NCI-H2171 treated with DMSO at 0.1 percent for 48 hours (cell line): Measurements from ENCODE around the gene DBF4B.
"Not testable (repeated sequence)": the region's sequence is repeated elsewhere in the genome, so short reads cannot be mapped to it uniquely, and the experiment has no call there.

ENCODE experiments used
- DNase-seq: peaks from one replicate; lab custom pipeline; 2025; lab: John Stamatoyannopoulos, UW

The DBF4B gene, protein sequence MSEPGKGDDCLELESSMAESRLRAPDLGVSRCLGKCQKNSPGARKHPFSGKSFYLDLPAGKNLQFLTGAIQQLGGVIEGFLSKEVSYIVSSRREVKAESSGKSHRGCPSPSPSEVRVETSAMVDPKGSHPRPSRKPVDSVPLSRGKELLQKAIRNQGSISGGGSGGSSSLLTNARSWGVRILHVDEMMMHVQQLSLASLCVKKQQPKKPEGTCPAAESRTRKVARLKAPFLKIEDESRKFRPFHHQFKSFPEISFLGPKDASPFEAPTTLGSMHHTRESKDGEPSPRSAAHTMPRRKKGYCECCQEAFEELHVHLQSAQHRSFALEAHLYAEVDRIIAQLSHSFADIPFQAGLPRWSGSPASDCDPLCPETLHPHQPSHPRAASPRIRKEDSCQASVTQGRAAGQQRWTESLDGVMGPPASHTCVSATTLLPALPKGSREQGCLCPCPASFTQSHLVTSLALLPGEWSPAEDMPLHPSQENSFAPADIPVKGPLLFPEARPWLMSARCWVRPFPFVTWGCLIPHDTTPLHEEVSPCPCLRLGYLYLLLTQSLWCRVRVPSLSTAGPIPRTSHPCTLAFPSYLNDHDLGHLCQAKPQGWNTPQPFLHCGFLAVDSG

DNA sequence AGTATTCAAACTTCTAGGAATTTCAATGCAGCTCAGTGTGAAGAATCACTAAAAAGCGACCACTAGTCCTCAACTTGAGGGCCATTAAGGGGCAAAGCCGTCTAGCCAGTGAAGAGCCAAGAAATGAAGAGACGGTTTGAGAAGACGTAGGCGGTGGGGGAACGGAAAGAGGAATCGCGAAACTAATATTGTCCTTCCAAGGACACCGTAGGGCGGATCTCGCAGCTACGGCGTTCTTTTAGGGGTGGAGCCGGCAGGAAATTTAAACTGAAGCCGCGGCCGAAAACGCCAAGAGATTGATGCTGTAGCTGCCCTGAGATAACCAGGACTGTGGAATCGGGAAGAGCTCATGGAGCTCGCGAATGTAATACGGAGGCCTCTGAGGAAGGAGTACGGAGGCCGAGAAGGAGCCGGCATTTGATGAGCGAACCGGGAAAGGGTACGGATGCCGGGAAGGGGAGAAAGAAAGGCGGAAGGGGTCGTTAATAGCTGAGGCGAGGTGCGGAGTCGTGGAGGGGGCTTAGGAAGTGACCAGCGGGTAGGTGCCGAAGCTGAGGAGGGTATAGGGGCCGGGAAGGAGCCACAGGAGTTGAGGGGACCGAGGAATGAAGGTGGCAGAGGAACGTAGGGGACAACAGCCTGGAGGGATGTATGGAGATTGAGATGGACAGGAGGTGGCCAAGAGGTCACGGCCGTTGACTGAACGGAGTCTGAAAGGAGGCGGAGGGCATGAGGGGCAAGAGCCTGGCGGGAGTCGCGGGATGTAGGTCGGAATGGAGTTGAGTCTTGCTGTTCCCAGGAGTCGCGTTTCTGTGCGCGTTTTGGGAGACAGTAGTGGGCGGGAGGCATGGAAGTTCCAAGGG, at the start of gene DBF4B:
TSS of gene DBF4B (plus strand) at position 265 of the 863 bp plus-strand sequence. CDS start at position 421, 156 bp downstream.
- DNase-seq: peak; percentile 92

DNA sequence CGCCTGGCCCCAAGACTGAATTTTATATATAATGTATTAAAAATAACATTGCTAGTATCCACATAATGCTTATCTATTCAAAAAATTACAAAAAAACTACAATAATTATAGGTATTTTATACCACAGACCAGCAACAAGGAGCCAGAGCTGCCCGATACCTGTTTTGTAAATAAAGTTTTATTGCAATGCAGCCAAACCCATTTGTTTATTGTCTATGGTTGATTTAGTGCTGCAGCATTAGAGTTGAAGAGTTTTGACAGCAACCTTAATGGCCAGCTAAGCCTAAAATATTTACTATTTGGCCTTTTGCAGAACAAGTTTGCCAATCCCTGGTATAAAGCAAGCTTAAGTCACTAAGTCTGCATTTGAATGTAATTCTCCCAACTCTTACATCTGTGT, 46.6 kb upstream of the DBF4B start:
- DNase-seq: no peak

DNA sequence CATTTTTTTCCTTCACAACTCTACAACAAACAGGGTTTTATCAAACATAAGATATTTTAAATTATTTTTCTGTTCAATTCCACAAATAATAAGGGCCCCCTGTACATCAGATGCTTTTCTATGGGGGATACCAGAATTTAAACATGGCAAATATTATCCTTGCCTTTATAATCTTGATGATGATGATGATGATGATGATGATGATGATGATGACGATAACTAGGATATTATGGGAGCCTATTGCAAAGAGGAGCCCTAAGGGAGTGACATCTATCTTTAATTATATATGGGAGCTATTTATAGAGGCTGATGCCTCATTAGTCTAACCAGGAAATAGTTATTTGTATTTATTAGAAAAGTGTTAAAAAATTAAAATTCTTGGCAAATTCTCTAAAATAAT, 45.4 kb upstream of the DBF4B start:
- no peak for DNase-seq

DNA sequence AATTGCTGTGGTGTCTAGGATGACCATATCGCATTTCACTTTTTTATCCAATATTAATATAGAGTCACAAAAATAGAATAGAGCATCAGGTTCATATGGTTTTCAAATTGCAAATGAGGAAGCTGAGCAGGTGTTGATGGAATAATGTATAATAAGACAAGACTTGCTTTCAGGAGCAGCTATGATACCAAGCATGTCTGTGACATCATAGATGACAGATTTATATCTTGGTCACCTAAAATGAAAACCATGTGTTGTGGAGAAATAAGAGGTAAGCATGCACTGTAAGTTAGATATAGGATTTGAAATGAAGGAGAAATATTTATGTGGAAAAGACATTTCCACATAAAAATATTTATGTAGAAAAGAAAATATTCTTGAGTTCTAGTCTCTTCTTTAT, 43.6 kb upstream of the DBF4B start:
- DNase-seq: no peak

DNA sequence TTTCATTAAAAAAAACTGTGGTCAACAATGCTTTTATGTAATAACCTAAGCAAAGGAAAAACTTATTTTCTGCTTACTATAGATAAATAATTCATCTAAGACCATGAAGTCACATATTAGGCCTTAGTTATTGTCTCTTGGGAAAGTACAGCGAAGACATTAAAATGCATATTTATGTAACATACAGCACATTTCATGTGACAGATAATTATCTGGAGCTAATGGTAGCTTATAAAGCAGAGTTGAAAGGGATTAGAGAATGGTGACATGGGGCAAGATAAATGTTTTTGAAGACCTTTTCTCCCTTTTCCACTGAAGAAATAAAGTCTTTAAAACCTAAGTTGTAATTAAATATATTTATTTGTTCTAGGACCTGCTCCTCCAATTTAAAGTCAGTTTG, 42.5 kb upstream of the DBF4B start:
- no peak for DNase-seq

DNA sequence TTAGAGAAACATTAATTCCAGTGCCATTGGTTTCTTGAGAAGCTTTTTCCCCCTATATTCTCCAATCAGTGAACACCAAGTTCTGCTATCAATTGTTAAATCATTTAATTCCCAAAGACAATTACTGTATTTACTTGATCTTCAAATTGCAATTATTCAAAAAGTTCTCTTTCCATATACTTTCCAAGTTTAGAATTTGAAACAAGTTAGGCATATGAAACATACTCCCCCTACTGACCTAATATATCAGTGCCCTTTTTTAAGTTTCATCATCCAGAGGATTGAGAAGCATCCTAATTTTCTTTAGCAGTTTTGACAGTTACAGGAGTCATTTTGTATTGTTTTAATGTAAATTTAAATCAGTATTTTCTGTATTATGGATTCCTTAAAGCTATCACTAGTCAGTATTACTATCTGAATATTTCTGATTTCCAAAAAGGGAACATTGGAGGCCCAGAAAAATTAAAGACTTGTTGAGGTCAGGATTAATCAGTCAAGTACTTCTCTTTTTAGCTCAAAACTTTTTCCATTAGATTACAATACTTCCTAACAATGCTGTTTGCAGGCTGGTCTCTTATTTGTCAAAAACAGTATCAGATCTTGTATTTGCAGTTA, 35.9 kb upstream of the DBF4B start:
- peak; percentile 24 for DNase-seq

DNA sequence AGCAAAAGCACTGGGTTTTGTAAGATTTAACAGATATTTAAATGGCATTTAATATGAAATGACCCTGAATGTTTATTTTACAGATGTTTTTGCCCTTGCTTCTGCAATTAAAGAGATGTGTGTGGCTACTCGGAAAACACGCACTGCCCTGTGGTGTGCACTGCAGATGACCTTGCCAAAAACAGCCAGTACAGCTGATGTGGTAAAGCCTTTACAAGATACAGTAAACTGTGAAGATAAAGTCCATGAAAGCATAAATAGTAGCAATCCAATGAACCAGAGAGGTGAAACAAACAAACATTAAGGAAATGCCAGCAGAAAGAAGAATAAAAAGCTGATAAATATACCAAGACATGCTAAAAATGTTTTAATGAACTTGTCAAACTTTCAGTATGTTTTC, 34.6 kb upstream of the DBF4B start:
- no peak for DNase-seq

DNA sequence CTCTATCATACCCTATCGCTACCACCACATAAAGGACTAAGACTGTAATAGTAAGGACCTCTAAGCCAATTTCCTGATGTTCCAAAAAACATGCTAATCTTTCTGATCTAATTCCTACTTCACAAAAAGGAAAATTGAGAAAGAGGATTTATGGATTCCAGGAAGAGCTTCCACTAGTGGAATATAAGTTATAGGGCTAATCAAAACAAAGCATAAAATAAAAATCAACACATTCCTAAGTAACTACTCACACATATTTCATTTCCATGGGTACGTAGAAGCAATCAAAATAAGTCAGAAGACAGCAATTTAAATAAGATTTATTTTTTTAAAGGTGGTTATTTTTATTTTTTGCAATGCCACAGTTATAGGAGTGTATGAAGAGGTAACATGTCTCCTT, 31.3 kb upstream of the DBF4B start:
- no peak for DNase-seq

DNA sequence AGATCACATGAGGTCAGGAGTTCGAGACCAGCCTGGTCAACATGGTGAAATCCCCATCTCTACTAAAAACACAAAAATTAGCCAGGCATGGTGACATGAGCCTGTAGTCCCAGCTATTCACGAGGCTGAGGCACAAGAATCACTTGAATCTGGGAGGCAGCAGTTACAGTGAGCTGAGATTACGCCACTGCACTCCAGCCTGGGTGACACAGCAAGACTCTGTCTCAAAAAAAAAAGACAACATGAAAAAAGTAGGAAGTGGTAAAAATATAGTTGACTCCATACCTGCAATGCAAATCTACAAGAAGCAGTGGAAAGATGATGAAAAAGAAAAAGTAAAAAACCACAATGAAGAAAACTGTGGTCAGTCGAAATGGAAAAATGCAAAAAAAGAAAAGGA, 25.2 kb upstream of the DBF4B start:
- DNase-seq: not testable (repeated sequence)

DNA sequence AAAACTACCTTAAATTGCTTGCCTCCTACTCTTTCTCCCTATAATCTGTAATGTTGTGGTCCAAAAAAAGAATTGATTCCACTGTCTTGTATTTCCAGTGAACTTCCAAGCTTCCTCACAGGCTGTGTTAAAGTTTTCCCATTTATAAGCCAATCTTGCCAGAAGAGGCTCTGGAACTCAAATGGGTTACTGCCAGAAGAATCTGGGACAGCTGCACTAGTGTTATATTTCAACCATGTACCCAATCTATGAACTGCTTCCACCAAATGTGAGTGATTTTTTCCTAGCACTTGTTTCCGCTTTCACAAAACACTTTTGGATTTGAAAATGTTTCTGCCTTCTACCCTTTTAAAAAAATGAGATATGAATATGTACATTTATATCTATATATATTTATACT, 20.7 kb upstream of the DBF4B start:
- no peak for DNase-seq

DNA sequence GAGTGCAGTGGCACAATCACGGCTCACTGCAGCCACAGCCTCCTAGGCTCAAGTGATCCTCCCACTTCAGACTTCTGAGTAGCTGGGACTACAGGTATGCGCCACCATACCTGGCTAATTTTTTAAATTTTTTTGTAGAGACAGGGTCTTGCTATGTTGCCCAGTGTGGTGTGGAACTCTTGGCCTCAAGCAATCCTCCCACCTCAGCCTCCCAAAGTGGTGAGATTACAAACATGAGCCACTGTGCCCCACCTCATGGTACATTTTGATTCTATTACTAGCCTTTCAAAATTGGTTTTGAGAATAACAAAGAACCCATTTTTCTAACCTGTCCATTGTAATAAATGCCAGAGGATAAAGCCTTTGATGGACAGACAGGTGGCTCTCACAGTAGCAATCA, 20.3 kb upstream of the DBF4B start:
- DNase-seq: no peak

DNA sequence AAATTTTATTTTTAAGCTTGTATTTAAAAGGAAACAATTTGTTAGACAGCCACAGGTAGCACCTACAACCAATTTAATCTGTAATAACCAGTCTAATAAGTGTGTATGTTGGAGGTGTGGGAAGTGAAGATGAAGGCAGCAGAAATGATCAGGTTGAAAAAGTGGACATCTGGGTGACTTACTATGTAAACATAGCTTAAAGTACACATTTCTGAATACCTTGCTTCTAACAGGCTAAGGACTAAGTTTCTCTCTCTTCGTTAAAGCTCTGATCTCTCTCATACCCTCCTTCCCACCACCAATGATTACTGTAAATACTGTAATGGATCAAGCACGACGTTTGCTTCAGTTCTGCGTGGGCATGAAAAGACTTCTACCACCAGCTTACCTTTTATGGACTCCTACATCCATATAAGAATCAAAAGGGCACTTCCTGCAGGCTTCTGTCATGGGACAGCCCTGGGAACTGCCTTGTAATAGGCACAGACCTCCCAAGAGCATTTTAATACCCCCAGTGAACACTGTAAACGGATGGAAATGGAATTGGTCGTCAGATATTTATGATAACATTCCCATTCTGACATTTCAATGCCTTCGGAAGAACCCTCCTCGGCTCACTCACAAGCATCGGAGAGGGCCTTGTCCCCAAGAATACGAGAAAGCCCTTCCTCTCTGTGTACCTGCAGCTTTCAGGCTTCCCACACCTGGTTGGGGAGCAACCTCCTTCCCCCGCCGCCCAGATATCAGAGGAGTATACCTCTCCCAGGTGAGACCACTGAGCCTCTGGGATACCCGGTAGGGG, 19.6 kb upstream of the DBF4B start:
- DNase-seq: no peak

DNA sequence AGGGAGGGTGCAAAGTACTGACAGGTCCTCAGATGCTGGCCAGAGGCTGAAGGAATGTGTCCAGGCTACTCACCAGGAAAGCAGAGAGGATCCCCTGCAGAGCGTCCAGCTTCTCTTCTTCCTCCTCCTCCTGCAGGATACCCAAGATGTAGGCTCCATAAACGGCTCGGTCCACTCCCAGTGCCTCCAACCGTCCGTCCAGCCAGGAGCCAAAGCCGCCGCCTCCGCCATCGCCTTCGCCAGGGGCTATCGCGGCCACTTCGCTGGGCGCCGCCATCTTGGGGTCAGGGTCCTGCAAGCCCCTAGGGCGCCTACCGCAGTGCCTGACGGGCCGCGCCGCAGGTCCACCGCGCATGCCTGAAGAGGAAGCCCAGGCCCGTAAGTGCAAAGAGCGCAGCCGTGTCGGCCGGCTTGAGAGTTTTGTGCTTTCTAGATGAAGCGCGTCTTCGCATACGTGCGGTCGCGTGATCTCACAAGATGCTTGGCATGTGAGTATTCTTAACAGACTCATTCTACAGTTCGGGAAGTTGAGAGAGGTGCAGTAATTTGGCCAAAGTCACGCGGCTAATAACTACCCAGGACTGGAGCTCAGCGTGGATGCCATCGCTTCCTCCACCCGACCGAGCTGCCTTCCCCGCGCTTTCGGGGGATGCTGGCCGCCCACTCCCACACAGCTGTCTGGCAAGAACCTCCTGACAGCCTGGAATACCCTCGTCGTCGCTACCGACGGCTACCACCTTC, 18.8 kb upstream of the DBF4B start, which contains the start of gene CCDC43:
TSS of gene CCDC43 (minus strand) at position 300 of the 741 bp plus-strand sequence. CDS start at position 277, 23 bp downstream.
- DNase-seq: peak; percentile 89

DNA sequence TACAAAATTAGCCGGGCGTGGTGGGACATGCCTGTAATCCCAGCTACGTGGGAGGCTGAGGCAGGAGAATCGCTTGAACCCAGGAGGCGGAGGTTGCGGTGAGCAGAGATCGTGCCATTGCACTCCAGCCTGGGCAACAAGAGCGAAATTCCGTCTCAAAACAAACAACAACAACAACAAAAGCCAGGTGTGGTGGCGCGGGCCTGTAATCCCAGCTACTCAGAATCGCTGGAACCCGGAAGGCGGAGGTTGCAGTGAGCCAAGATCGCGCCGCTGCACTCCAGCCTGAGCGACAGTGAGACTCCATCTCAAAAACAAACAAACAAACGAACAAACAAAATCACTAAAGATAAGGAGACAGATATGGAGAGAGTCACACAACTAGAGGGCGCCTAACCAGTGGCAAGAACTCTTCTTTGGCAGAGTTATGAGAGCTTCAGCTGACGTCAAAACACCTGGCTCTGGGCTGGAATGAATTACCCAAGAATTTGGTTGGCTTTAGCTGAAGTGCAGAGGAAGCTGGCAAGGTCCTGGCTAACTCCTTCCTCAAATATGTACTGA, 17.6 kb upstream of the DBF4B start:
- peak; percentile 11 for DNase-seq

DNA sequence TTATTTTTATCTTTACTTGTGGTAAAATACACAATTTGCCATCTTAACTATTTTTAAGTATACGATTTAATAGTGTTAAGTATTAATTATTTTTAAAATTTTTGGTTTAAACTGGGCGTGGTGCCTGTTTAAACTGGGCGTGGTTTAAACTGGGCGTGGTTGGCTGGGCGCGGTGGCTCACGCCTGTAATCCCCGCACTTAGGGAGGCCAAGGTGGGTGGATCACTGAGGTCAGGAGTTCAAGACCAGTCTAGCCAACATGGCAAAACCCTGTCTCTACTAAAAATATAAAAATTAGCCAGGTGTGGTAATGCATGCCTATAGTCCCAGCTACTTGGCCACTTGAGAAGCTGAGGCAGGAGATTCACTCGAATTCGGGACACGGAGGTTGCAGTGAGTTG, 14.9 kb upstream of the DBF4B start:
- DNase-seq: no peak

DNA sequence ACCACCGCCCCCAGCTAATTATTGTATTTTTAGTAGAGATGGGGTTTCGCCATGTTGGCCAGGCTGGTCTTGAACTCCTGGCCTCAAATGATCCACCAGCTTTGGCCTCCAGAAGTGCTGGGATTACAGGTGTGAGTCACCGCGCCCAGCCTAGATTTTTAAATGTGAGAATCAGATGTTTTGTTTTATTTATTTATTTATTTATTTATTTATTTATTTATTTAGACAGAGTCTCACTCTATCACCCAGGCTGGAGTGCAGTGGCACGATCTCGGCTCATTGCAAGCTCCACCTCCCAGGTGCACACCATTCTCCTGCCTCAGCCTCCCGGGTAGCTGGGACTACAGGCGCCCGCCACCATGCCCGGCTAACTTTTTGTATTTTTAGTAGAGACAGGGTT, 8.2 kb upstream of the DBF4B start:
- not testable (repeated sequence) for DNase-seq

DNA sequence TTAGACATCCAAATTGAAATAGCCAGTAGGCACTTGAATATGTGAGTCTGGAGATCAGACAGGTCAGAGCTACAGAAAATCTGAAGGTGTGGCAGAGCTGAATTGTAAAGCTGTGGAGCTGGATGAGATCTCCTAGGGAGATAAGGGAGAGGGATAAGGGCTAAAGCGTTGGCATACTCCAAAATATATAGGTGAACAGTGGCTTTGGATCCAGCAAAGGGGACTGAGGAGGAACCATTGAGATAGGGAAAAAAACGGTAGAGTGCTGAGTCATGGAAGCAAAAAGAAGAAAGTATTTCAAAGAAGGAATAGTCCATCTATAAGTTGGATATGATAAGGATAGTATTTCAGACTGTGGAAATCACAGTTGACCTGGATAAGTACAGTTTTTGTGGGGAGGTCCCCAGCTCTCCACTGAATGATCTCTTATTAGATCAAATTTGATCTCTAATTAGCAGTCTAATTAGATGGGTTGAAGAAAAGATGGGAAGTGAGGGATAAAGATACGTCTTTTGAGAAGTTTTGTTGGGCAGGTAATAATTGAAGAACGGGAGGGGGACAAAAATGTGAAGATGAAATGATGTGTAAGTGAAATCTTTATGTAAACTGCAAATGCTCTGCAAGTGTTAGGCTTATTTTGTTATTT, 587 bp upstream of the DBF4B start:
- peak; percentile 13 for DNase-seq

DNA sequence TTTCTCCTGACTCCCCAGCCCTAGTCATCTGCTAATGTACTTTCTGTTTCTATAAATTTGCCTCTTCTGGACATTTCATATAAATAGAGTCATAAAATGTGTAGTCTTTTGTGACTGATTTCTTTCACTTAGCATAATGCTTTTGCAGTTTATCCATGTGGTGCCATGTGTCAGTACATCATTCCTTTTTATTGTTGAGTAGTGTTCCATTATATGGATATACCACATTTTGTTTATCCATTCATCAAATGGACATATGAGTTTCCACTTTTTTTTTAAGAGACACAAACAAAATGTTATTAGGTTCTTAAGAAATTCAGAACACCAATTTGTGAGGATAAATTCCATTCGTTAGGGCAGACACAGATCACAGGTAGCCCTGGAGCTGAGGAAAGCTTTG, 11.0 kb downstream of the DBF4B start:
- DNase-seq: no peak

DNA sequence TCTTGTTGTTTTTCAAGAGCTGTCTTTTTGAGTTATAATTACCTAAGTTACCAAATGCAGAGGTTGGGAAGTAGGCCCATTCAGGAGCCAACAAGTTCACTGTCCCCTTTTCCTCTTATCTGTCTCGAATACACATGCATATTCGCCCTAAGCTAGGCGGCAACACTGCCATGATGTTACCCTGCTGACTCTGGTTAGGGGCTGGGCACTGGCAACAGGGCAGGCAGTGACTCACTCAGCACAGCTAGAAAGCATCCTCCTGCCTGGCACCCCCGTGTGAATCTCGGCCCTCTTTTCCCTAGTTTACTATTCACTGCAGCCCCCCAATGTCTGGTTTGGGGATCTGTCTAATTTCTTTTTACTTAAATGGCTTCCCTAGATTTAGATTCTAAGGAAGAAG, 13.8 kb downstream of the DBF4B start:
- no peak for DNase-seq

DNA sequence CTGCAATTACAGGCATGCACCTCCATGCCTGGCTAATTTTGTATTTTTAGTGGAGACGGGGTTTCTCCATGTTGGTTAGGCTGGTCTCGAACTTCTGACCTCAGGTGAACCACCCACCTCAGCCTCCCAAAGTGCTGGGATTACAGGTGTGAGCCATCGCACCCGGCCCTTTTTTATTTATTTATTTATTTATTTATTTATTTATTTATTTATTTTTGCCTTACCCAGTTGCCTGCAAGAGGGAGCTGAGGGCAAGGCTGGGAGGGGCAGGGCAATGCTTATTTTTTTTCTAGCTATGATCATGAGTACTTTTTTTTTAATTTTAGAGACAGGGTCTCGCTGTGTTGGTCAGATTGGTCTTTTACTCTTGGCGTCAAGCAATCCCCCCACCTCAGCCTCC, 17.7 kb downstream of the DBF4B start:
- not testable (repeated sequence) for DNase-seq
